Adipose tissue (tissue), 3 donors: ENCODE results near the gene ZRANB3. TPM values are rescaled to one million over a fixed set of nuclear protein-coding genes. Genes with fewer than 3 reads are reported as not detected.
"Not testable (repeated sequence)": the region's sequence is repeated elsewhere in the genome, so short reads cannot be mapped to it uniquely, and the experiment has no call there.

Experiments
- H3K27ac ChIP-seq: one replicate; pipeline ENCODE4 v1.5.1; 2013; ENCODE audit warnings: low read depth, low read length
- WGBS, 3 donors: extraction: QIAGEN DNeasy Blood & Tissue Kit; methylation state at CpG; one replicate each; pipeline ENCODE4 v1.1.7; 2013; 5-methylcytosine and 5-hydroxymethylcytosine counted together
- polyA plus RNA-seq, 3 donors: library from polyadenylated mRNA; stranded (reverse); fragments of 200-250 nt; gene quantifications; one replicate each; pipeline ENCODE4 v1.2.3, GENCODE V29; 2013
- donor health status: healthy with polysubstance abuse.
- donor health status: Bipolar disorder and iron deficiency.
- donor health status: healthy.

The ZRANB3 gene
- polyA plus RNA-seq, 3 donors, result 1.5 to 2.7 (median 2.0) TPM

DNA sequence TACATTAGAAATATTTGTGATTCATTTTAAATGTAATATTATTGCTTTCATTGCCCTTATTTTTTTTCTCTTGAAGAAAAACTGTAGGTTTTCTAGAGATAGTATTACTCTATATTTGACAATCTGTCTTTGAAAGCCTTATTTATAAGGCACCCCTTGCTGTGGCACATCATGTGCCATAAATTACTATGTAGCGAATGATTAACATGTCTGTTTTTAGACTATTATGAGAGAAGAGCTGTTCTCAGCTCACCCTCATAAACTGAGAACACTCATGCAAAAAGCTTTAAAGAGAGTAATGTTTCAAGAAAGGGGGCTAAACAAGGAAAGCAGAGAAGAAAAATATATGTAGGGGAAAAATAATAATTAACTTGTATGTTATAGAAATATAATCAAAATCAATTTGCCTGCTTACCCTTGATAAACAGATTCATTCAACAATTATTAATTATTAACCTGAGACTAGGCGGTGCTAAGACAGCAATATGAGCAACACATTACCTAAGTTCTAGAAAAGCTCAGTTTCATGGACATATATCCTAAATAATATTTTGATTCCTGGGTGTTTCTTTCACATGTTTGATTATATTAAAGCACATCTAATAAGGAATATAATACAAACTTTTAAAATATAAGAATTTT, 409.9 kb downstream of the ZRANB3 start:
- H3K27ac ChIP-seq, result no peak overlapping the region
- WGBS, 3 donors, result 53 to 98% (median 94%) methylated on average over 2 of the region's 2 CpGs

- H3K27ac ChIP-seq, result no peak overlapping the region
Measured at GRCh38 chr2:135119582-135119981, 411.4 kb downstream of the ZRANB3 start.

GRCh38 chr2:135113322-135113721, 417.7 kb downstream of the ZRANB3 start:
- 93 to 99% (median 98%) methylated on average over 3 of the region's 3 CpGs for WGBS, 3 donors
- no peak overlapping the region for H3K27ac ChIP-seq

DNA sequence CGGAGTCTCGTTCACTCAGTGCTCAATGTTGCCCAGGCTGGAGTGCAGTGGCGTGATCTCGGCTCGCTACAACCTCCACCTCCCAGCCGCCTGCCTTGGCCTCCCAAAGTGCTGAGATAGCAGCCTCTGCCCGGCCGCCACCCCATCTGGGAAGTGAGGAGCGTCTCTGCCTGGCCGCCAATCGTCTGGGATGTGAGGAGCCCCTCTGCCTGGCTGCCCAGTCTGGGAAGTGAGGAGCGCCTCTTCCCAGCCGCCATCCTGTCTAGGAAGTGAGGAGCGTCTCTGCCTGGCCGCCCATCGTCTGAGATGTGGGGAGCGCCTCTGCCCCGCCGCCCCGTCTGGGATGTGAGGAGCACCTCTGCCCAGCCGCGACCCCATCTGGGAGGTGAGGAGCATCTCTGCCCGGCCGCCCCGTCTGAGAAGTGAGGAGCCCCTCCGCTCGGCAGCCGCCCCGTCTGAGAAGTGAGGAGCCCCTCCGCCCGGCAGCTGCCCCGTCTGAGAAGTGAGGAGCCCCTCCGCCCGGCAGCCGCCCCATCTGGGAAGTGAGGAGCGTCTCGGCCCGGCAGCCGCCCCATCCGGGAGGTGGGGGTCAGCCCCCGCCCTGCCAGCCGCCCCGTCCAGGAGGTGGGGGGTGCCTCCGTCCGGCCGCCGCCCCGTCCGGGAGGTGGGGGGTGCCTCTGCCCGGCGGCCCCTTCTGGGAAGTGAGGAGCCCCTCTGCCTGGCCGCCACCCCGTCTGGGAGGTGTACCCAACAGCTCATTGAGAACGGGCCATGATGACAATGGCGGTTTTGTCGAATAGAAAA, 425.3 kb downstream of the ZRANB3 start:
- H3K27ac ChIP-seq, result not testable (repeated sequence)
- WGBS, 3 donors, result 96 to 97% (median 97%) methylated on average over 34 to 48 of the region's 56 CpGs

GRCh38 chr2:135103843-135104242, 427.2 kb downstream of the ZRANB3 start:
- 96 to 97% (median 96%) methylated on average over 1 of the region's 1 CpG for WGBS, 3 donors
- no peak overlapping the region for H3K27ac ChIP-seq

DNA sequence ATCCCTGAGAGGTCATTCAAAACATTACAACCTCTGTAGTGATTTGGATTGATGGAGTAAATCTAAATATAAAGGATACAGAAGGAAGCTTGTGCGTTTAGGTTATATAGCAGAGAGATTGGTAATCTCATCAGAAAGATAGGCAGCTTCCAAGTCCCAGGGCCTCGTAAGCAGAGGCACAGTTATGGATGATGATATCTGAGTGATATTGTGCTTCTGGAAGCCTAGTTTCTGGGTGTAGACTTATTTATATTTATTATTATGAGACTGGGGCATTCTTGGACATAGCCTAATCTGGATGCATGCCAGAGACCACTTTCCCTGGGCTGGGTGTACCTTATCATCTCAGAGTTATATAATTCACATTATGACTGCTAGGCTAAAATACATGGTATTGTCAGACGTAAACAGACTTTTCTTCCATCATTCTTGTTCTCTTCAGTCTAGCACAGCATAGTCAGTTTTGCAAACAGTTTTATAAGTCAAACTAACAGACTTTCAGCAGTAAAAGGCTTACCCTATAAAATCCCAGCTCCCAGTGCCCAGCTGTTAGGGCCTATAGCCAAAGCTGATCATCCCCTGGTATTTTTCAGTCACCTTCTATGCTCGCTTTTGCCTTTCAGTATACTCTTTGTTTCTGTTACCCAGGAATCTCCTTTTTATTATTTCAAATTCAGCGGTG, 431.1 kb downstream of the ZRANB3 start:
- H3K27ac ChIP-seq, result no peak overlapping the region
- 75 to 90% (median 82%) methylated on average over 5 of the region's 5 CpGs for WGBS, 3 donors

DNA sequence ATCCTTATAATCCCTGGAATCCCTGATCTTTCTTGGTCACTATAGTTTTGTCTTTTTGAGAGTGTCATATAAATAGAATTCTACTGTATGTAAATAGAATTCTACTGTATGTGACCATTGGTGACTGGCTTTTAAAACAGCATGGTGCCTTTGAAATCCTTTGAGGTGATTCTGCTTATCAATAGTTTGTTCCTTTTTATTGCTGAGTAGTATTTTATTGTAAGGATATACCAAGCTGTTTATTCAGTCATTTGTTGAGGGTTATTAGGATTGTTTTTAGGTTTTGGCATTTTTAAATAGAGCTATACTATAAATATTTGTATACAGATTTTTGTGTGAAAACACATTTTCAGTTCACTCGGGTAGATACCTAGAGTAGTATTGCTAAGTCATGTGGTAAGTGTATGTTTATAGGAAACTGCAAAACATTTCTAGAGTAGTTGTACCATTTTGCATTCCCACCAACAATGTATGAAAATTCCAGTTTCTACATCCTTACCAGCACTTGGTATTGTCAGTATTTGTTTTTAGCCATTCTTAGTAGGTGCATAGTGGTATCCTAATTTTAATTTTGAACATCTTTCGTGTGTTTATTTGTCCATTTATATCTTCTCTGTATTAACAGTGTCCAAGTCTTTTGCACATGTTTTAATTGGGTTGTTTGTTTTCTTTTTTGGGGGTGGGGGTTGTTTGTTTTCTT, 433.3 kb downstream of the ZRANB3 start:
- H3K27ac ChIP-seq, result no peak overlapping the region
- WGBS, 3 donors, result 96 to 99% (median 97%) methylated on average over 2 of the region's 2 CpGs

GRCh38 chr2:135096665-135097446, 434.2 kb downstream of the ZRANB3 start:
- 89 to 96% (median 93%) methylated on average over 4 of the region's 4 CpGs for WGBS, 3 donors
- H3K27ac ChIP-seq, result no peak overlapping the region

- WGBS, 3 donors, result 97 to 100% (median 98%) methylated on average over 3 of the region's 3 CpGs
Measured at GRCh38 chr2:135095591-135095990, 435.4 kb downstream of the ZRANB3 start.

GRCh38 chr2:135094508-135094907, 436.5 kb downstream of the ZRANB3 start:
- H3K27ac ChIP-seq, result no peak overlapping the region
- 79 to 91% (median 87%) methylated on average over 2 of the region's 2 CpGs for WGBS, 3 donors

More at GRCh38 chr2:135095591-135095990, 435.4 kb downstream of the ZRANB3 start:
- H3K27ac ChIP-seq, result no peak overlapping the region

GRCh38 chr2:135093670-135094330, 437.2 kb downstream of the ZRANB3 start:
- WGBS, 3 donors, result 93 to 94% (median 93%) methylated on average over 3 of the region's 3 CpGs
- no peak overlapping the region for H3K27ac ChIP-seq

- H3K27ac ChIP-seq, result no peak overlapping the region
Measured at GRCh38 chr2:135093193-135093592, 437.8 kb downstream of the ZRANB3 start.

DNA sequence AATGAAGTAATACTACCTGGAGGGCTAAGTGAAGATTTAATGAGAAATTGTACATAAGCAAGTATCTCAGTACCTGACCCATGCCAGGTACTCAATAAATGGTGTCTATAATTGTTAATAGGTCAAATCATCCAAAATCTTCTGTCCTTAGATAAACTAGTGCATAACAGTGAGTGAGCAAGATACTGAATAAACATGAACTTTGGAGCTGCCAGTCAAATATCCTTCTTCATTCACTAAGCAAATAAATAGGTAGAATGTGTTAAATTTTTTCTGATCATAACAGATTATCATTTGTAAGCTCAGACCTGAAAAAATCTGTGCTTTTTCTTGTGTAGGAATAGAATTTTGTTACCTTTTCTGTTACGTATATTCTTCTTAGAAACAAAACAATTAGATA, 439.3 kb downstream of the ZRANB3 start:
- H3K27ac ChIP-seq, result no peak overlapping the region

GRCh38 chr2:135089597-135089996, 441.4 kb downstream of the ZRANB3 start:
- WGBS, 3 donors, result 95 to 99% (median 98%) methylated on average over 4 of the region's 4 CpGs
- H3K27ac ChIP-seq, result not testable (repeated sequence)

More for the DNA sequence above, 439.3 kb downstream of the ZRANB3 start:
- 84 to 97% (median 91%) methylated on average over 1 of the region's 1 CpG for WGBS, 3 donors
